Loucy (cell line): ENCODE measurements around the gene KIAA0825.

Experiments
- H2AFZ ChIP-seq: fragments of 200-600 bp; sonication (generic); 2 replicates; pipeline ENCODE4 v1.6.0; 2016; ENCODE audit warnings: antibody characterized with exemption, mild to moderate bottlenecking, low read length, moderate library complexity
- H3F3A ChIP-seq: fragments of 200-600 bp; 2 replicates; pipeline ENCODE4 v1.6.0; 2016; ENCODE audit warnings: antibody characterized with exemption, low read depth, mild to moderate bottlenecking
- H3K27me3 ChIP-seq: fragments of 200-600 bp; sonication (generic); 2 replicates; pipeline ENCODE4 v1.6.1; 2014; ENCODE audit warnings: low read length, mild to moderate bottlenecking; ENCODE audit not compliant: insufficient read depth, poor library complexity, severe bottlenecking
- H3K36me3 ChIP-seq: fragments of 200-600 bp; sonication (generic); 2 replicates; pipeline ENCODE4 v1.6.1; 2016; ENCODE audit warnings: low read length; ENCODE audit not compliant: insufficient read depth
- H3K4me1 ChIP-seq: fragments of 200-600 bp; sonication (generic); 2 replicates; pipeline ENCODE4 v1.5.1; 2014; ENCODE audit warnings: low read length, mild to moderate bottlenecking; ENCODE audit not compliant: insufficient read depth, poor library complexity, severe bottlenecking
- H3K4me2 ChIP-seq: fragments of 200-600 bp; sonication (generic); 2 replicates; pipeline ENCODE4 v1.6.0; 2014; ENCODE audit warnings: antibody characterized with exemption, low read length, low read depth, mild to moderate bottlenecking; ENCODE audit not compliant: poor library complexity, severe bottlenecking
- H3K4me3 ChIP-seq: fragments of 200-600 bp; sonication (generic); 2 replicates; pipeline ENCODE4 v1.5.1; 2014; ENCODE audit warnings: low read length, mild to moderate bottlenecking, mixed read lengths; ENCODE audit not compliant: poor library complexity, severe bottlenecking
- H3K79me2 ChIP-seq: fragments of 200-600 bp; sonication (generic); 2 replicates; pipeline ENCODE4 v1.6.1; 2014; ENCODE audit warnings: low read length; ENCODE audit not compliant: insufficient read depth
- H3K9ac ChIP-seq: fragments of 200-600 bp; sonication (generic); 2 replicates; pipeline ENCODE4 v1.6.0; 2014; ENCODE audit warnings: mild to moderate bottlenecking, low read depth, low read length, moderate library complexity; ENCODE audit not compliant: poor library complexity, severe bottlenecking
- H3K9me2 ChIP-seq: fragments of 200-600 bp; sonication (generic); replicated peaks from 2 replicates; pipeline ENCODE4 v1.6.1; 2016; ENCODE audit warnings: low read depth, low read length, mixed read lengths
- H3K9me3 ChIP-seq: fragments of 200-600 bp; sonication (generic); 2 replicates; pipeline ENCODE4 v1.6.1; 2014; ENCODE audit warnings: mild to moderate bottlenecking, antibody characterized with exemption, low read length, low read depth; ENCODE audit not compliant: insufficient read depth
- H4K20me1 ChIP-seq: fragments of 200-600 bp; sonication (generic); 2 replicates; pipeline ENCODE4 v1.6.0; 2014; ENCODE audit warnings: antibody characterized with exemption, low read length, mild to moderate bottlenecking; ENCODE audit not compliant: insufficient read depth, poor library complexity, severe bottlenecking
- EZH2phosphoT487 ChIP-seq: fragments of 200-600 bp; IDR thresholded peaks from 2 replicates; pipeline ENCODE4 v1.6.1; 2018; ENCODE audit warnings: antibody characterized with exemption, mild to moderate bottlenecking, moderate library complexity, borderline replicate concordance
- TF ChIP-seq, protein P1 (sequence below): fragments of 200-600 bp; sonication (generic); conservative IDR thresholded peaks from 2 replicates; pipeline ENCODE4 v1.5.1; 2014; ENCODE audit warnings: mild to moderate bottlenecking, antibody characterized with exemption, low read length

The KIAA0825 gene

GRCh38 chr5:94632024-94632423 is 13.6 kb upstream of the KIAA0825 start:
- TF ChIP-seq, protein P1, sequence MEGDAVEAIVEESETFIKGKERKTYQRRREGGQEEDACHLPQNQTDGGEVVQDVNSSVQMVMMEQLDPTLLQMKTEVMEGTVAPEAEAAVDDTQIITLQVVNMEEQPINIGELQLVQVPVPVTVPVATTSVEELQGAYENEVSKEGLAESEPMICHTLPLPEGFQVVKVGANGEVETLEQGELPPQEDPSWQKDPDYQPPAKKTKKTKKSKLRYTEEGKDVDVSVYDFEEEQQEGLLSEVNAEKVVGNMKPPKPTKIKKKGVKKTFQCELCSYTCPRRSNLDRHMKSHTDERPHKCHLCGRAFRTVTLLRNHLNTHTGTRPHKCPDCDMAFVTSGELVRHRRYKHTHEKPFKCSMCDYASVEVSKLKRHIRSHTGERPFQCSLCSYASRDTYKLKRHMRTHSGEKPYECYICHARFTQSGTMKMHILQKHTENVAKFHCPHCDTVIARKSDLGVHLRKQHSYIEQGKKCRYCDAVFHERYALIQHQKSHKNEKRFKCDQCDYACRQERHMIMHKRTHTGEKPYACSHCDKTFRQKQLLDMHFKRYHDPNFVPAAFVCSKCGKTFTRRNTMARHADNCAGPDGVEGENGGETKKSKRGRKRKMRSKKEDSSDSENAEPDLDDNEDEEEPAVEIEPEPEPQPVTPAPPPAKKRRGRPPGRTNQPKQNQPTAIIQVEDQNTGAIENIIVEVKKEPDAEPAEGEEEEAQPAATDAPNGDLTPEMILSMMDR = no peak
- no peak for TF ChIP-seq EZH2phosphoT487
- Histone ChIP-seq H3K79me2 (no peaks in the 10 kb centered on the region), H3K4me2 (no peak overlapping the region), H4K20me1 (no peaks in the 10 kb centered on the region), H2AFZ (no peak overlapping the region), H3K4me3 (no peak overlapping the region), H3K9me3 (0 out of 2 replicates have a peak, but pooled peaks cover 8% of the 10 kb centered on the region), H3K36me3 (peaks cover 7% of the 10 kb centered on the region; the same call in 1 of the 2 replicates), H3F3A (no peaks in the 10 kb centered on the region), H3K9ac (no peak overlapping the region), H3K27me3 (no peaks in the 10 kb centered on the region), H3K4me1 (no peaks in the 10 kb centered on the region), H3K9me2 (no peaks in the 10 kb centered on the region)

GRCh38 chr5:94627191-94627590 is 8.8 kb upstream of the KIAA0825 start:
- Histone ChIP-seq H3K4me3 (no peak overlapping the region), H2AFZ (no peak overlapping the region), H3K27me3 (no peaks in the 10 kb centered on the region), H3K9ac (no peak overlapping the region), H3K79me2 (no peaks in the 10 kb centered on the region), H3K36me3 (peaks cover 7% of the 10 kb centered on the region; the same call in 1 of the 2 replicates), H3K4me1 (no peaks in the 10 kb centered on the region), H4K20me1 (peaks cover 8% of the 10 kb centered on the region), H3F3A (no peaks in the 10 kb centered on the region), H3K9me2 (no peaks in the 10 kb centered on the region), H3K9me3 (no peaks in the 10 kb centered on the region), H3K4me2 (no peak overlapping the region)
- no peak for TF ChIP-seq EZH2phosphoT487
- TF ChIP-seq, protein P1 = no peak

- no peak overlapping the region for H3K9ac ChIP-seq
- H4K20me1 ChIP-seq = peaks cover 25% of the 10 kb centered on the region
- no peaks in the 10 kb centered on the region for H3K9me3 ChIP-seq
- no peaks in the 10 kb centered on the region for H3F3A ChIP-seq
- H3K9me2 ChIP-seq = no peaks in the 10 kb centered on the region
- no peak overlapping the region for H2AFZ ChIP-seq
- no peaks in the 10 kb centered on the region for H3K36me3 ChIP-seq
- H3K27me3 ChIP-seq = no peaks in the 10 kb centered on the region
- no peak overlapping the region for H3K4me3 ChIP-seq
- peaks cover 18% of the 10 kb centered on the region for H3K4me1 ChIP-seq
- H3K79me2 ChIP-seq = peaks cover 18% of the 10 kb centered on the region
- H3K4me2 ChIP-seq = peak overlapping the region; percentile 21
- TF ChIP-seq, protein P1 = no peak
- no peak for TF ChIP-seq EZH2phosphoT487
Observed at GRCh38 chr5:94623877-94624276, 5.5 kb upstream of the KIAA0825 start.
